MM.1S (cell line): ENCODE results near the gene SRF.

Experiments
- DNase-seq: peaks from one replicate; pipeline ENCODE4 v3.0.0-alpha.2; 2015
- H2AFZ ChIP-seq: fragments of 300-600 bp; sonication (generic); 2 replicates; pipeline ENCODE4 v1.6.0; 2016; ENCODE audit warnings: antibody characterized with exemption, low read length
- H3F3A ChIP-seq: fragments of 300-600 bp; sonication (generic); 2 replicates; pipeline ENCODE4 v1.6.1; 2016; ENCODE audit warnings: mild to moderate bottlenecking, antibody characterized with exemption, low read length, moderate library complexity, mixed read lengths; ENCODE audit not compliant: insufficient read depth
- H3K27ac ChIP-seq: fragments of 300-600 bp; sonication (generic); 2 replicates; pipeline ENCODE4 v1.5.1; 2016; ENCODE audit warnings: mild to moderate bottlenecking, low read length
- H3K27me3 ChIP-seq: fragments of 300-600 bp; sonication (generic); replicated peaks from 2 replicates; pipeline ENCODE4 v1.6.0; 2016; ENCODE audit warnings: low read length; ENCODE audit not compliant: insufficient read depth
- H3K36me3 ChIP-seq: fragments of 300-600 bp; sonication (generic); replicated peaks from 2 replicates; pipeline ENCODE4 v1.6.1; 2016; ENCODE audit warnings: mild to moderate bottlenecking, low read length, mixed read lengths; ENCODE audit not compliant: insufficient read depth
- H3K4me1 ChIP-seq: fragments of 300-600 bp; sonication (generic); 2 replicates; pipeline ENCODE4 v1.6.1; 2016; ENCODE audit warnings: low read length, mixed read lengths
- H3K4me2 ChIP-seq: fragments of 300-600 bp; sonication (generic); 2 replicates; pipeline ENCODE4 v1.6.0; 2016; ENCODE audit warnings: low read depth, low read length
- H3K4me3 ChIP-seq: fragments of 300-600 bp; sonication (generic); 2 replicates; pipeline ENCODE4 v1.5.1; 2016; ENCODE audit warnings: low read length, mixed read lengths
- H3K79me2 ChIP-seq: fragments of 300-600 bp; sonication (generic); 2 replicates; pipeline ENCODE4 v1.6.1; 2016; ENCODE audit warnings: mixed run types, low read length, mixed read lengths
- H3K9ac ChIP-seq: fragments of 300-600 bp; sonication (generic); 2 replicates; pipeline ENCODE4 v1.6.1; 2016; ENCODE audit warnings: low read length, mixed read lengths
- H3K9me2 ChIP-seq: fragments of 300-600 bp; sonication (generic); replicated peaks from 2 replicates; pipeline ENCODE4 v1.6.1; 2016; ENCODE audit warnings: mild to moderate bottlenecking, low read length, mixed read lengths; ENCODE audit not compliant: insufficient read depth
- H3K9me3 ChIP-seq: fragments of 300-600 bp; sonication (generic); replicated peaks from 2 replicates; pipeline ENCODE4 v1.6.1; 2016; ENCODE audit warnings: mild to moderate bottlenecking, low read length, mixed read lengths; ENCODE audit not compliant: insufficient read depth
- H4K20me1 ChIP-seq: fragments of 300-600 bp; sonication (generic); 2 replicates; pipeline ENCODE4 v1.6.1; 2016; ENCODE audit warnings: mild to moderate bottlenecking, low read length, moderate library complexity, mixed read lengths; ENCODE audit not compliant: insufficient read depth
- CTCF ChIP-seq: fragments of 300-600 bp; sonication (generic); IDR thresholded peaks from 2 replicates; pipeline ENCODE4 v1.5.1; 2016; ENCODE audit warnings: antibody characterized with exemption, low read length, mixed read lengths
- EZH2 ChIP-seq: fragments of 300-600 bp; sonication (generic); optimal IDR thresholded peaks from 2 replicates; pipeline ENCODE3; 2017; ENCODE audit warnings: low read depth, mild to moderate bottlenecking, antibody characterized with exemption, low read length, mixed read lengths
- EZH2phosphoT487 ChIP-seq: fragments of 300-600 bp; sonication (generic); IDR thresholded peaks from 2 replicates; pipeline ENCODE4 v1.6.1; 2018; ENCODE audit warnings: antibody characterized with exemption, low read length

Gene SRF

GRCh38 chr6:43186706-43187105 is 15.6 kb downstream of the SRF start:
- TF ChIP-seq EZH2 (no peak), CTCF (no peak), EZH2phosphoT487 (no peak)
- no peaks in the 10 kb centered on the region for H3K36me3 ChIP-seq
- H3K9me2 ChIP-seq: no peaks in the 10 kb centered on the region
- H3K4me2 ChIP-seq: no peak overlapping the region
- no peaks in the 10 kb centered on the region for H3F3A ChIP-seq
- peaks cover 22% of the 10 kb centered on the region for H3K79me2 ChIP-seq
- no peaks in the 10 kb centered on the region for H3K9me3 ChIP-seq
- no peak overlapping the region for H2AFZ ChIP-seq
- no peak overlapping the region for H3K9ac ChIP-seq
- H3K4me1 ChIP-seq: peaks cover 8% of the 10 kb centered on the region; the same call in 1 of the 2 replicates
- H3K27ac ChIP-seq: no peak overlapping the region
- H3K4me3 ChIP-seq: no peak overlapping the region
- H4K20me1 ChIP-seq: no peaks in the 10 kb centered on the region
- H3K27me3 ChIP-seq: no peaks in the 10 kb centered on the region
- DNase-seq: no peak

- Histone ChIP-seq H2AFZ (no peak overlapping the region), H3F3A (no peaks in the 10 kb centered on the region), H3K4me1 (peaks cover 6% of the 10 kb centered on the region; the same call in 1 of the 2 replicates), H3K27ac (no peak overlapping the region), H3K9ac (no peak overlapping the region), H3K79me2 (peaks cover 15% of the 10 kb centered on the region), H3K4me3 (no peak overlapping the region), H3K9me2 (no peaks in the 10 kb centered on the region), H3K36me3 (no peaks in the 10 kb centered on the region), H3K4me2 (no peak overlapping the region), H3K27me3 (no peaks in the 10 kb centered on the region), H3K9me3 (no peaks in the 10 kb centered on the region), H4K20me1 (no peaks in the 10 kb centered on the region)
- TF ChIP-seq CTCF (no peak), EZH2 (no peak), EZH2phosphoT487 (no peak)
- DNase-seq: no peak
These were observed 16.8 kb downstream of the SRF start for GRCh38 chr6:43187821-43188220.

GRCh38 chr6:43188426-43188825 is 17.4 kb downstream of the SRF start:
- DNase-seq: no peak
- H3K79me2 ChIP-seq: peaks cover 9% of the 10 kb centered on the region
- no peak for TF ChIP-seq CTCF
- no peak for TF ChIP-seq EZH2phosphoT487
- no peak for TF ChIP-seq EZH2
- H4K20me1 ChIP-seq: no peaks in the 10 kb centered on the region
- H3K4me1 ChIP-seq: no peaks in the 10 kb centered on the region
- H3K4me3 ChIP-seq: no peak overlapping the region
- no peak overlapping the region for H3K9ac ChIP-seq
- H3K4me2 ChIP-seq: no peak overlapping the region
- H3K27me3 ChIP-seq: no peaks in the 10 kb centered on the region
- H3F3A ChIP-seq: no peaks in the 10 kb centered on the region
- H3K27ac ChIP-seq: no peak overlapping the region
- H3K9me3 ChIP-seq: no peaks in the 10 kb centered on the region
- no peaks in the 10 kb centered on the region for H3K9me2 ChIP-seq
- H3K36me3 ChIP-seq: no peaks in the 10 kb centered on the region
- H2AFZ ChIP-seq: no peak overlapping the region
